UCSD-AML1 (cell line): Measurements from ENCODE around the gene RAB31.
A peak's percentile ranks its signal among the peaks of the same experiment; 100 is the strongest.

Experiments
- DNase-seq: peaks from one replicate; lab custom pipeline; 2025; ENCODE audit not compliant: unreplicated experiment; lab: John Stamatoyannopoulos, UW

RAB31 gene

GRCh38 chr18:9712130-9712577 is 4.1 kb downstream of the RAB31 start:
- no peak for DNase-seq

DNA sequence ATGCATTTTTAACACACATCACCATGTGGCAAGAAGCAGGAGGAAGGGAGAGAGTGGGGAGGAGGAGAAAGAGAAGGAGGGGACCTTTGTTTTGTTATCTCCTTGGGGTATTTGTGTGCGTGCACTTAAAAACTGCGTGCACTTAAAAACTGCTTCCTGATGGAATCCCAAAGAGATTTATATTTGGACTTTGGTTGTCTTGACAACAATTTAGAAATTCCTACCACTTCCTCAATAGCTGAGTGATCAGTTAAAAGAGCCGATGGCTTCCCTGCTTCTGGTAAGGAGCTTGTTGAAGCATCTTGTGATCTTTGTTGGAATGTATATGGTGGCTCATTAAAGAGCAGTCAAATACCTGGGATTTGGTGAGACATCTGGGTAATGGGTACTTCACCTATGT is 4.5 kb downstream of the RAB31 start:
- no peak for DNase-seq

DNA sequence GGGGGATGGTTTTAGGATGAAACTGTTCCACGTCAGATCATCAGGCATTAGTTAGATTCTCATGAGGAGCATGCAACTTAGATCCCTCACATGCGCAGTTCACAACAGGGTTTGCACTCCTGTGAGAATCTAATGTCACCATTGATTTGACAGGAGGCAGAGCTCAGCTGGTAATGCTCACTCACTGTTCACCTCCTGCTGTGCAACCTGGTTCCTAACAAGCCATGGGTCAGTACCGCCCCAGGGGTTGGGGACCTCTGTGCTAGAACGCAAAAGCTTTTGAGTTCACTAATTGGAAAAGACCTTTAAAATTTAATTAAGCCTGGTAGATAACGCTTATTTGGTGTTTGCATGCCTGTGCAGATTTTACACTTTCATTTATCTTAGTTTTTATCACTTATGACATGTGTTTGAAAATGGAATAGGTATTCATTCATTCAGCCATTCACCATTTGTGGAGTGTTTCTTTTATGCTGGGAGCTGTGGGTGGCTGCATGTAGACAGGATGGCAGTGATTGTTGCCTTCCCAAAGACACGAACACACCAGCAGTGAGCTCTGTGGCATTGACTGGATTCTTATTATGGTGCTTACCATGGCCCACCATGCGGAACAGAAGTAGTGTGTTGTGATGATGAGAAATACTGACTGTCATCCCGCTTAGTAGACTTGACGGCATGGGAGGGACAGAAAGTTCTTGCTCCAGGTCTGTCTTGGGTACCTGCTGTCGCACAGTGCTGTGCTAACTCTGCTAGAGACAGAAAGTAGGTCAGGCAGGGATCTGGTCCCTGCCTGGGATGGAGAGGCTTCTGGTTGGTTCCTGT is 6.4 kb downstream of the RAB31 start:
- no peak for DNase-seq

DNA sequence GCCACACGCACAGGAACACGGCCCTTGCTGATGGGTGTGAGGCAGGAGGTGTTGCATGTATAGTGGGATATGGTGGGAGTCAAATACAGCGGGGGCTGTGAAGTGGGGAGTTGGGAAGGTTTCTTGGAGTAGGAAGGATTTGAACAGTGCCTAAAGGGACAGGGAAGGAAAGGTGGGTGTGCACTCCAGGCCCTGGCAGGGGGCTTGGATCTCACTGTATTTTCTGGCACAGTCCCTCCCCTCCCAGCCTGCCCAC is 6.9 kb downstream of the RAB31 start:
- DNase-seq = no peak

DNA sequence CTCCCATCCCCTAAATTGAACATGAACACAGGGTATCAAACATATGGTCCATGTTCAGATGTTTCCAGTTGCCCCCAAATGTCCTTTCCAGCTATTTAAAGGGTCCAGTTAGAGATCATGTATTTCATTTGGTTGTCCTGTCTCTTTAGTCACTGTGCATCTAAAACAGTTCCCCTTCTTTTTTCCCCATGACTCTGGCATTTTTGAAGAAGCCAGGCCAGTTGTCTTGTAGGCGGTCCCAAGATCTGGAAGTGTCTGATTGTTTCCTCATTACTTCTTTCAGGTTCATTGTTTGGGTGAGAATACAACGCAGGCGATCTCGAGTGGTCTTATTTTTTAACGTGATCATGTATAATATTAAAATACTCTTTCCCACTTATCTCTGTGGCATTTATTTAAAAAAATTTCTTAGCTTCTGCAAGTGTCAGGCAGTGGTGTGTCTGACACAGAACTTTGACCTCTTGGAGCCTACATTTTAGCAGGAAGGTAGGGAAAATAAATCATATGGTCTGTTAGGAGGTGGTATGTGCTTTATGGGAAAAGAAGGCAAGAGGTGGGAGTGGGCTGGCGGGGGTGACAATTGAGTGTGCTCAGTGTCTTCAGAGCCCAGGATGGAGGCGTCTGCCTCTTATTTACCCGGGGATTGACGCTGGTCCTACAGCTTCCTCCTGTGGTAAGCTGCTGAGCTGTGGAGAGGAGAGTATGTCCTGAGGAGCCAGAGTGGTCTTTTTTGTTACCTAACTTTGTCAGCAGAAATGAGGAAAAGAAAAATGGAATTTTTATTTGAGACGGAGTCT is 8.1 kb downstream of the RAB31 start:
- DNase-seq = no peak

DNA sequence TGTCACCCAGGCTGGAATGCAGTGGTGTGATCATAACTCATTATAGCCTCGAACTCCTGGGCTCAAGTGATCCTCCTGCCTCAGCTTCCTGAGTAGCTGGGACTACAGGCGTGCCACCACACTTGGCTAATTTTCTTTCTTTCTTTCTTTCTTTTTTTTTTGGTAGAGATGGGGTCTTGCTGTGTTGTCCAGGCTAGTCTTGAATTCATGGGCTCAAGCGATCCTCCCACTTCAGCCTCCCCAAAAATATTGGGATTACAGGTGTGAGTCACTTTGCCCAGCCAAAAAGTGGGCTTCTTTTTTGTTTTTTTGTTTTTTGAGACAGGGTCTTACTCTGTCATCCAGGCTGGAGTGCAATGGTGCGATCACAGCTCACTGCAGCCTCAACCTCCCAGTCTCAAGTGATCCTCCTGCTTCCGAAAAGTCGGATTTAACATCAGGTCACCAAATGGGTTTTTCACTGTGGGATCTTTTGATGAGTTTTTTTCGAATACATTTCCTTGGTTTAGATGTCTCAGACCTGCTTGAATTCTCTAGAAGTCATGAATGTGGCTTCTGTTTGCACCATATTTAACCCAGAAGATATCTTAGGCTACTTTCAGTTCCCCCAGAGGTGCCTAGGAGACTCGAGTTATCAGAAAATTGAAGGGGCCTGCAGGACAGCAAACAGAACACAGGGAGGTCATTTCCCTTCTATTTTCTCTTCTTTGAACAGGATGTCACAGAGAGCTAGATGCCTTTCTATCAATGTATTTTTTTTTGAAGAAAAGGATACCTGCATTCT is 8.9 kb downstream of the RAB31 start:
- no peak for DNase-seq

GRCh38 chr18:9719421-9719981 is 11.4 kb downstream of the RAB31 start:
- no peak for DNase-seq

DNA sequence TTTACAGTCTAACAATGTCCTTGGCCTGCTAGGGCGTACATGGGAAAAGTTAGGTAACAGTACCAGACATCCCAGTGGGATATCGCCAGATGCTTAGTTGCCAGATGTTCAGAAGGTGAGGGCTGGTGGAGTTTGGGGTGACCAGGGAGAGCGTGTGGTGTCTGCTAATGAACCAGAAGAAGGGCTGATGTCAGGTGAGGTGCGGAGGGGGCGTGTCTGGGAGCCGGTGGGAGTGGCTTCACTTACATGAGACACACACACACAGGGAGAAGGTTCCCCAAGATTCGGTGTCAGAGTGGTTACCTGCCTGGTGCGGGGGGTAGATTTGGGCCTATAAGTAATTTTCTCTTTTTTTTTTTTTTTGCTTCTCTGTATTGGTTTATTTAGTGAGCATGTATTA is 12.2 kb downstream of the RAB31 start:
- DNase-seq = no peak

- DNase-seq = no peak
Measured at GRCh38 chr18:9721893-9722550, 13.9 kb downstream of the RAB31 start.

DNA sequence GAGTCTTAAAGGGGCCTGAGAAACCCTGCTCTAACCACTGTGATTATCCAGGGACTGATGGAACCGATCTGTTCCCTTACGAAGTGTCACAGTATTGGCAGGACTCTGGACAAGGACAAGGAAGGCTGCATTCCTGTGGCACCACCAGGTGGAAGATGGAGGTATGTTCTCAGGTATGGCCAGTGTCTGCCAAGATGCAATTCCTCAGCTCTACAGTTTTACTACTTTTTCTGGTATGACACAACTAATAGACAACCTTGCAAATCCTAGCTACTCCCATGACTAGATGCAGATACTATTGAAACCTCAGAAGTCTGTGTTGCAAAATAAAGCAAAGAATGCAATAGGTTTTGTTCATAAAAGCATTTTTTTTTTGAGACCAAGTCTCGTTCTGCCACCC is 14.6 kb downstream of the RAB31 start:
- no peak for DNase-seq

DNA sequence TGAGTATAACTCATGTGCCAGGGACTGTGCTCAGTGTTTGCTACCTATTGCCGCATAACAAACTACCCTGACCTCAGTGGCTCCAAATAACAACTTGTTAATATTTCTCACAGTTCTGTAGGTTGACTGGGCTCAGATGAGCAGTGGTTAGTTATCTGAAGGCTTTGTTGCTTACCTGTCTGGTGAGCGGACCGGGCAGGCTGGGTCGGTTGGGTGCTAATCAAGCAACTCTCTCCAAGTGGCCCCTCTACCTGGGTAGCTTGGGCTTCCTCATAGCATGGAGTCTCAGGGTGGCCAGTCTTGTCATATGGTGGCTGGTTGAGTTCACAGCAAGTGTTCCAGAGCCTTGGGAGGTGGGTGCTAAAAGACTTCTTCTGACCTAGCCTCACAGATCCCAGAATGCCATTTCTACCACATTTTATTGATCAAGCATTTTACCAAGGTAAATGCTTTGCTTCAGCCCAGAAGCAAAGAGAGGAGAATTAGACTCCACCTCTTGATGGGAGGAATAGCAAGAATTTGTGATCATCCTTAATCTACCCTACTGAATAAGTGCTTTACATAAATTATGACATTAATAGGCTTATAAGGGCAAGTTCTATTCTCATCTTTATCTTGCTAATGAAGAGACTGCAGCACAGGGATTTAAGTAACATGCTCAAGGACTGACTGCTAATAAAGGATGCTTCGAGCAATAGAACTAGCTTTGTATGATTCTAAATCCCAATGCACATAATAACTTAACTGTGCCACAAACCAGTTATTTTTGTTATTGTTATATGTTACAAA is 16.9 kb downstream of the RAB31 start:
- DNase-seq = no peak

DNA sequence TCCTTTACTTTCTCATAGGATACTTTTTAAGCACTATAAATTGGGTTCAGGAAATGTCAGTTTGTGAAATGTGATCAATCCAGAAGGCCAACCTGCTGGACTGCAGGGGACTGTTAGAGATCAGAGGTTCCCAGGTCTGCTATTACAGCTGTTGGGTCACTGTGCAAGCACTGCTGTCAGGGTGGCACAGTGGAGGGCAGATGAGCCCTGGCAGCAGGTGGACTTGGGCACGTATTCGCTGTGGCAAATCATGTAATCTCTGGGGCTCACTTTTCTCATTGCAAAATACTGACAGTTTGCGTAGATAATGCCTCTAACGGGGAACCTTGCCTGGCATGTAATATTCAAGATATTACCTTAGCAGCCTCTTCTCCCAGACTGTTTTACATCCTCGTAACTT is 18.1 kb downstream of the RAB31 start:
- no peak for DNase-seq

- DNase-seq = no peak
Measured at GRCh38 chr18:9726936-9727335, 18.8 kb downstream of the RAB31 start.

DNA sequence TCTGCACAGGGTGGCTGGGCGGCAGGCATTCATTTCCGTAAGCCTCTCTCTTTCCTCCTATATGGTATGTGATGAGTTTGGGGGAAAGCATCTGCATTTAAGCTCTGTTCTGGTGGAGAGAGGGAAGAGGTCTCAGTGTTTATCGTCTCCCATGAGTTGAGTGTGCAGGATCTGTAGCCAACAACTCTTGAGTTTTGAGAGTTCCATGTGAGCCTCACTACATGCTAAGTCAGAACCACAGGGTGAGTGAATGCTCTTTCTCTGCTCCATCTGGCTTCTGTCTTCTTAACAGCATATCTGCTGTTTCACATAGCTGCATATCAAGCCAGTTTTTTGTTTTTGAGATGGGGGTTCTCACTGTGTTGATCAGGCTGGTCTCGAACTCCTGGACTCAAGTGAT is 22.7 kb downstream of the RAB31 start:
- no peak for DNase-seq

DNA sequence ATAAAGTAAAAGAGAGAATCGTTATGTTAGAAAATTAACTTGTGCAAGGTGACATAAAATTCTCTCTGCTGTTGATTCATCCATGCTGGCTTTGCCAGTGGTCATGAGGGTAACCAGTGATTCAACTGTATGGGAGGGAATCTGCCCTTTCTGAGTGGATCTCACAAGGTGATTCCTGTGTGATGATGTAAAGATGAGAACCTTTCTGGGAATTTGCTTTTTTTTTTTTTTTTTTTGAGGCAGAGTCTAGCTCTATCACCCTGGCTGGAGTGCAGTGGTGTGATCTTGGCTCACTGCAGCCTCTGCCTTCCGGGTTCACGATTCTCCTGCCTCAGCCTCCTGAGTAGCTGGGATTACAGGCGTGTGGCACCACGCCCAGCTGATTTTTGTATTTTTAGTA is 23.3 kb downstream of the RAB31 start:
- DNase-seq = no peak

GRCh38 chr18:9732031-9732430 is 23.9 kb downstream of the RAB31 start:
- no peak for DNase-seq

DNA sequence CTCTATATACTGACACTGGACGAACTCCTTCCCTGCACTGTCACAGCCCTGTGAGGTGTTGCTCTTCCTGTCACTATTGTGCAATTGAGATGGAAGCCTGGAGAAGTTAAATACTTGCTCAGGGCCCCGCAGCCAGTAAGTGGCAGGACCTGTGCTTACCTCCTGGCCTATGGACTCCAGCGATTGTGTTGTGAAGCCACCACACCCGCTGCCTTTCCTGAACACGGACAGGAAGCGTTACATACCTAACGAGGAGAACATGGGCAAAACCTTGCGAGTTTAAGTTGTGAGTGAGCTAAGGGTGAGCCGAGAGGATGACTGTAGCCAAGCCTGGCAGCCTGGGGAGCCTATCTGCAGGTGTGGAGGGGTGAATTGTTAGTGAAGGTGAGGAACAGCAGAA is 26.1 kb downstream of the RAB31 start:
- no peak for DNase-seq

- peak; percentile 81 for DNase-seq
Measured at GRCh38 chr18:9735238-9735637, 27.1 kb downstream of the RAB31 start.

- DNase-seq = no peak
Measured at GRCh38 chr18:9735879-9736278, 27.8 kb downstream of the RAB31 start.

GRCh38 chr18:9736286-9736835 is 28.3 kb downstream of the RAB31 start:
- no peak for DNase-seq
